CD4-positive, alpha-beta T cell treated with Interleukin-17A for 4 hours (primary cell): ENCODE results near the gene PCDH9.

Experiments used
- DNase-seq: peaks from one replicate; pipeline ENCODE4 v3.0.0-alpha.2; 2020; ENCODE audit warnings: mixed read lengths

PCDH9 gene

GRCh38 chr13:66703597-66703996, 526.5 kb downstream of the PCDH9 start:
- no peak for DNase-seq

- DNase-seq, result no peak
These were observed 530.0 kb downstream of the PCDH9 start for GRCh38 chr13:66700117-66700601.

DNA sequence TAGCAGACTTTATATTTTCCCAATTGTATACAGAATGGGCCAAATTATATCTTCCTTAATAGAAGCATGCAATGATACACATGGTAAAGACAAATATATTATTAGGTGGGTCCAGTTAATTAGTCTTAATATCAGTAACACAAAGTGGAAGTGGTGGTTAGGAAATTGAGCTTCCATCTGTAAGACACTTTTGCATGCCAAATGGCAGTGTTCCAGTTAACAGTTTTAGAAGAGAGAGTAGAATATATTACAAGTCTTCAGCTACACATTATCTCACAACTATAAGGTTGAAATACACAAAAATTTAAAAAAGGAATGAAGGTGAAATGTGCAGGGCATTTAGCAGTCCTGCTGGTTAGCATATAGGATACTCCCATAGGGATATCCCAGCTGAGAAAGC, 536.5 kb downstream of the PCDH9 start:
- DNase-seq, result no peak

GRCh38 chr13:66691149-66691548, 539.0 kb downstream of the PCDH9 start:
- no peak for DNase-seq

- DNase-seq, result no peak
These were observed 540.5 kb downstream of the PCDH9 start for GRCh38 chr13:66689628-66690027.

- DNase-seq, result no peak
These were observed 541.0 kb downstream of the PCDH9 start for GRCh38 chr13:66689037-66689619.

DNA sequence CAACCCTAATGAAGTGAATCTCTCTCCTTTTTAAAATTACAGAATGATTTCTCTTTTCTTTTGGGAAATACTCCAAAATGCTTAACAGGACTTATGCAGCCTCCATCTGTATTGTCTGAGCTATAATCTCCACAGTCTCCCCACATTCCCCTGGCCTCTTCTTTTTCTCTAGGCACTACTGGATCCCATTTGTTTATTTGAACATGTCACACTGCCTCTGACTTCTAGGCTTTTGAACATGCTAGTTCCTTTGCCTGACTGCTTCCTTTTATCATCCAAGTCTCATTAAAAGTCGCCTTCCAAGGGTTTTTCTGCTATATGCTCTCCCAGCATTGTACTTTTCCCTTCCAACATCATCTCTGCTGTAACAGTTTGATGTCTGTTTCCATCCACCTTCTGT, 548.7 kb downstream of the PCDH9 start:
- DNase-seq, result no peak

DNA sequence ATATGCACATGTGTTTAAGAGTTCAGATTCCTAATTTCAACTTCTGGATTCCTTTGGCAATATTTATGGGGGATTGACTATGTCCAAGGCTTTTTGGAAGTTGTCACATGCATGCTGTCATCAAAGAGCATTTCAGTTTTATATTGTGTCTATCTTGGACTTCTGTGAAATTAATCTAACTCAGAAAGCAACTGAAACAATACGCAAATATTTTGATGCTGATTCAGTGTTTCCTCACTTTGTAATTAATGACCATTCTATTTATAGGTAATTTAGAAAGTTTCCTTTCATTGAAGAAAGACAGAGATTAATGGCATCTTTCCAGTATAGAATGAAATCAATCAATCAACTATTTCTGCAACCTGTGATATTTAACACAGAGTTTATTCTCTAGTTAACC, 550.1 kb downstream of the PCDH9 start:
- DNase-seq, result no peak

DNA sequence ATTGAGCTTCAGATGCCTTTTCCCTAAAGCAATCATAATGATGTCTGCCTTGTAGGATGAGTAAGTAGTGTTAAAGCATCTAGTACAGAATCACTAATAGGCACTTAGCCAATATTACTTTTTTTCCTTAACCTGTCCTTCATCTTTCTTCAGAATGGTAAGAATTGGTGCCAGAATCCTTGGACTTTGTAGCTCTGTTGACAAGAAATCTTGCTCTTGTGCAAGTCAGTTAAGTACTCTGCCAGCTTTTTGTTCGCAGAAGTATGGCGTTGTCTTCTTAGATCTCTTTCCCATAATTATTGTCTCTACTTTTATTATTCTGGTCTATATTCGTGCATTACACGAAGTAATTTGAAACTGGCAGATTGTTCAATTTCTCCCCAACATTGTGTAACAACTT, 554.5 kb downstream of the PCDH9 start:
- DNase-seq, result no peak

- no peak for DNase-seq
These were observed 556.7 kb downstream of the PCDH9 start for GRCh38 chr13:66673401-66673800.

- no peak for DNase-seq
These were observed 564.1 kb downstream of the PCDH9 start for GRCh38 chr13:66665991-66666390.

DNA sequence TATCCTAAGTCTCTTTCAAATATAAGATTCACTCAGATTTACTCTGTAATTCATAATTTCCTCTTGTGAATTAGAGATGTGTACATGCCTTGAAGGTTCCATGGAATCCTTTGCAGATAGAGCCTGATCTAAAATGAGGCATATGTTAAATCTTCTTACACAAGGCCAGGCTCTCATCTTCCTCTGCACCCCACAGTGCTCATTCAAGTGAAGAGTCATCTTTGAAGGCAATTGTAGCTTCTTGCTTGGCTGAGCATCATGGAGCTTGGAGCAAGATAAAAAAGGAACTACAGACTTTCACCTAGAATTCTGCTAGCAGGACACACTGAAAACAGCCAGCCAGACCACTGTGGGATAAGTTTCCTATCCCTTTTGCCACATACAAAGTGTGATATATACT, 566.4 kb downstream of the PCDH9 start:
- DNase-seq, result no peak

GRCh38 chr13:66663206-66663605, 566.9 kb downstream of the PCDH9 start:
- no peak for DNase-seq

DNA sequence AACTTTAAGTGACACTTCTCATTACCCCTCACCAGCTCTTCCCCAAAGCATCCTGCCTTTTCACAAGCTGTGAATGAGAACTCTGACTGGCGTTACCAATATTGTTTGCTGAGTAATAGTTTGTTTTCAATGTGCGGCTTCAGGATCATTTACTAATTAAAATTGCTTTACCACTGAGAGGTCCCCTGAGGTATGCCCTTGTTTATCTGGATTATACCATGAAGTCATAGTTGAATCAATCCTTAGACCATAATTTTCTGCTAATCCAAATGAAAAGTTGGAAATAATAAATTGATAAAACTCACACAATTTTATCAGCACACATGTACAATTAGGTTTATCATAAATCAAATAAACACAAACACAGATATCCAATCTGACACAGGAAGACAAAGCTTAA, 568.8 kb downstream of the PCDH9 start:
- no peak for DNase-seq

DNA sequence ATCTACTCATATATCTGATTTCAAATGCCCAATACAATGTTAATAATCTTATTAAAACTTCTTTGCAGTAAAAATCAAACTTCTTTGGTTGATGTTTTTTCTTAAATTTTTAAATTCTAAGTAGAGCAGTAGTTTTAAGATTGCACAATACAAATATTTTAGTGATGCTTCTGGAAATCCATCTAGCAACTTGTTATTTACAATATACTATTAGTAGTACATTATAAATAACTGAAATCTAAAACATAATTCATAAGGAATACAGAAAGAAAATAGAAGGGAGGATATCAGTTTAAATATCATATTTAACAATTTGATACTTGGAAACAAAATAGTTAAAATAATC, 569.7 kb downstream of the PCDH9 start:
- DNase-seq, result no peak

DNA sequence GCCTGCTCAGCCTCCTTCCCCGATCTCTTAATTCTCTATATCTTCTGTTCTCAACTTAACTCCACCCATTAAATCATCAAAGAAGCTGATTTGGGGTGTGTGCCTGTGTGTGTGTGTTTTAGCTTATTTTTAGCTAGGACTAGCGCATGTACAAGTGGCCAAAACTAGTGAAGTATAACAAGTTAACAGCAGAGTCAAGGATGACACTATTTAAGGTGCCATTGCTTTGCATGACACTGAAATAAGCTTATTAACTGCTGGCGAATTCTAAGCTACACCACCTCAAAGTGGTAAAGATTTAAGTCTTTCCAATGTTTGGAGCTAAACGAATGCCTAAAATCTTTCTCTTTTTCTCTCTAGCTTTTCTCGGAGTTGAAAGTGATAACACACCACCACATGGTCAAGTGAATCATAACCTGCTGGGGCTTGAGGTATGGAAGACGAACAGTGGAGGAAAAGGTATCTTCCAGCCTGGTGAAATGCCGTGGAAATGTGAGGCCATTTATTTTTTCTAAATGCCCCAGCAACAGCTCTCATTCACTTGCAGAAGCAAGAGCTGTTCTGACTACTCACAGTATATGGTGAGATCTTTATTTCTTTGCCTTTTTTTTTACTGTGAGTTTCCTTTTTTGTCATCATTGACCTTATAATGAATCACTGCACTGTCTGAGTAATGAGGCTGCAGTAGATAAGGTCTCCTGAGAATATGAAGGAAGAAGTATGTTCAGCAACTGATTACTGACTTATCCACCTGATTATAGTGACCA, 570.3 kb downstream of the PCDH9 start:
- no peak for DNase-seq

DNA sequence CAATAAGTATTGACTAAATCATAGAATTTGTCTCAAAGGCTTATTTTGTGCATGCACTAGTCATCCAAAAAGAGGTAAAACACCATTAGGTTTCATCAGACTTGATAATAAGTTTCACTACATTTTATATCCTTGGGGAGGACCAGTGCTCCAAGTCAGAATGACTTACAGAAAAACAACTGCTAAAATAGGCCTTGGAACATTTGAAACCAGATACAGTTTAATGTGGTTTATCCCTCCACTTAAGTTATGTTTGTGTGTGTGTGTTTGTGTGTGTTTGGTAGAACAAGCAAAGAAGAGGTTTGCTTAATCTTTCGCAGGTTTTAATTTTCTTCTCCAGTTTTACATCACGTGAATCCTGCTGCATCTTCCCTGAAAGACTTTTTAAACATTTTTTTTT, 570.9 kb downstream of the PCDH9 start:
- no peak for DNase-seq

DNA sequence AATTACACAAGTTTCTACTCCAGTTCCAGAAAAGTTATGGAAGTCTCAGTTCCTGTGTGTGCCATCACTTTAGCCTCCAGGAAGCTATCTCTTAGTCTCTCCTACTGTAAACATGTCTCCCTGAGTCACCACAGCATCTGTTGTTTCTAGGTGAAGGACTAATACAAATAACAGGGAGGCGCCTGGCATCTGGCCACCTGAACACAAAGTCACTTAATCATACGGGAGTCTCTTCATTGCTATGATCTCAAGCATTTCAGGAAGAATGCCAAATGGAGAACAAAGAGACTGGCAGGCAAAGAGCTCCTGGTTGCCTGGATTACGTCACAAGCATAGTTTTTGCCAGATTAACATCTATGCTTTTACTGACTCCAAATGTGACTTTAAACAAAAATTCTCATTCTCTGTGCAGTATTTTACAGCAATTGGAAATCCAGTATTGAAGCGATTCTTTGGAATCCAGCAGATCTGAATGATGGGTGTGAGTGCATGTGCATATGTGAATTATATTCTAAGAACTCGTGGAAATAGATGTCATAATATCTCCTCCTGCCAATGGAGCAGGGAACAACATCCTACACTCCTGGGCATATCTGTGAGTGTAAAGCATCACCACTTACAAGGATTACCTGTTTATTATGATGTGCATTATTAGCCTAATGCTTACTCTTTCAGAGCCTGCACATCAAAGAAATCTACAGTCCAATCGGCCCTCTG, 572.8 kb downstream of the PCDH9 start:
- DNase-seq, result no peak

DNA sequence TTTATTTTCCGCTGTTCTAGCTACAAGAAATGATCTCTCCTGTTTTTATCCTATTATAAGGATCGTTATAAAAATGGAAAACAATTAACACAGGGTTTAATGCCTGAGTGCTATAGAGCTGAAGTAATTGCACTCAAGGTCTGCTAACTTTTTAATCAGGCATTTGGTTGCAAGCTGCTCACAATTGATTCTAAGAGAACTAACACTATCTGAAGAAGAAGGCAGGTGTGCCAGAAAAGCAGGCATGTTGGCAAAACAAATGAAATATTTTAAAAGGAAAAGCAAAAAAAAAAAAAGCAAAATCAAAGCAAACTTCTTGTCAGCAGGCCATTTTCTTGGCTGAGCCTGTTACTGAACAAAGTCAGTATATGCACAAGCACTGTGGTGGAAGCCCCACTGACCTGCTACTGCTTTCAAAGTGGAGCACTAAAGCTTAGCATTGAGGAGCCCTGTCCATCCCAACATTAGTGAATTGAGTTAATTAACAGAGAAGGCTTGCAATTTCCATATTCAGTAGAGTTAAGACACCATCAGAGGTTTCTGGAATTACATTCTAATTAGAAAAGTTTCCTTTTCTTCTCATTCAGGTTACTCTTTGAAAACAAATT, 574.2 kb downstream of the PCDH9 start:
- no peak for DNase-seq

DNA sequence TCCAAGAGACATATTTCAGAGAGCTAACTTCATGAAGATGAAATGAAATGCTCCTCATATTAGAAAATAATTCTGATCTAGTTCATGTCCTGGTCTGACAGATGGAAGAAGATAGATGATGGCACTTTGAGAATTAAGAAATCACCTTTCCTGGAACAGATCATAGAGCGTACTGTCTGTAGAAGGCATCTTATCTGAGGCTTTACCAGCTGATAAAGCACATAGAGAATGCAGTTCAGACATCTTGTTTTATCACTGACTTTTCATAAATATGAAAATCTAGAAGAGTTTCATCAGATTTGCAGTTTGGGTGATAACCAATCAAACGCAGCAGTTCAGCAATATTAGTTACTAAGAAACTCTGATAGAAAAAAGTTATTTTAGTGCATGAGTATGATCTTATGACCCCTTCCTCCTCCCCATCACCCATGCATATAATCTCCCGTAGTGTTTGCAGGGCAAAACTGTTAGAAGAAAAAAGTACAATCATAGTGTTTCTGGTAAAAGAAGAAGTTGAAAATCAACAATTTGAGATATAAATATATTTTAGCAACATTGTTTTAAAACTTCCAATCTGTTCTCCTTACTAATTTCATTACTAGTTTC, 585.2 kb downstream of the PCDH9 start:
- DNase-seq, result no peak

GRCh38 chr13:66640231-66640630, 589.9 kb downstream of the PCDH9 start:
- no peak for DNase-seq

GRCh38 chr13:66639044-66639443, 591.1 kb downstream of the PCDH9 start:
- DNase-seq, result no peak

- no peak for DNase-seq
These were observed 594.6 kb downstream of the PCDH9 start for GRCh38 chr13:66635526-66635925.
